Progenitor cell of endocrine pancreas (in vitro differentiated cells): Measurements from ENCODE around the gene ANO8. TPM values are rescaled to one million over a fixed set of nuclear protein-coding genes. Genes with fewer than 3 reads are reported as not detected.
A peak's percentile ranks its signal among the peaks of the same experiment; 100 is the strongest.

Experiments
- DNase-seq: peaks from one replicate; pipeline ENCODE4 v3.0.0; 2021; ENCODE audit warnings: low spot score; ENCODE audit not compliant: unreplicated experiment
- H3K27ac Mint-ChIP-seq: 2 replicates; pipeline ENCODE4 v1.8.0; 2021; ENCODE audit warnings: mild to moderate bottlenecking, moderate library complexity, mixed read lengths
- H3K27me3 Mint-ChIP-seq: 2 replicates; pipeline ENCODE4 v1.8.0; 2021; ENCODE audit warnings: mixed read lengths
- H3K36me3 Mint-ChIP-seq: 2 replicates; pipeline ENCODE4 v1.8.0; 2022; ENCODE audit warnings: mixed read lengths; ENCODE audit not compliant: insufficient read depth
- H3K4me1 Mint-ChIP-seq: 2 replicates; pipeline ENCODE4 v1.8.0; 2021; ENCODE audit warnings: low read depth, mixed read lengths
- H3K4me3 Mint-ChIP-seq: 2 replicates; pipeline ENCODE4 v1.8.0; 2021; ENCODE audit warnings: low read depth, mild to moderate bottlenecking, moderate library complexity, mixed read lengths
- H3K9me3 Mint-ChIP-seq: 2 replicates; pipeline ENCODE4 v1.8.0; 2021; ENCODE audit warnings: low read depth, mixed read lengths
- CTCF ChIP-seq: fragments of 200-600 bp; sonication (generic); IDR thresholded peaks from one replicate; pipeline ENCODE4 v1.5.0; 2021; ENCODE audit warnings: antibody characterized with exemption, mild to moderate bottlenecking; ENCODE audit not compliant: unreplicated experiment
- total RNA-seq: library from RNA; stranded (reverse); gene quantifications from 2 replicates; pipeline ENCODE4 v1.2.1, GENCODE V29; 2021

The ANO8 gene
- total RNA-seq, 1 donor from 2014 or later = 45.2 TPM

GRCh38 chr19:17305517-17306284 lies 29.0 kb downstream of the ANO8 start, which contains the start of gene MRPL34:
TSS of gene MRPL34 (plus strand) at chr19:17305872. CDS start at chr19:17305893, 21 bp downstream.
- TF ChIP-seq CTCF = peak; percentile 77
- H3K4me3 Mint-ChIP-seq = peak within 1 kb of the TSS; percentile 88

GRCh38 chr19:17305216-17305516 lies 29.5 kb downstream of the ANO8 start:
- no peaks in the 10 kb centered on the region for H3K36me3 Mint-ChIP-seq
- H3K4me3 Mint-ChIP-seq = peak overlapping the region; percentile 88
- no peak for TF ChIP-seq CTCF
- no peak for DNase-seq
- peak overlapping the region; percentile 91 for H3K27ac Mint-ChIP-seq
- H3K4me1 Mint-ChIP-seq = peaks cover 22% of the 10 kb centered on the region
- H3K9me3 Mint-ChIP-seq = no peaks in the 10 kb centered on the region
- no peaks in the 10 kb centered on the region for H3K27me3 Mint-ChIP-seq

More at GRCh38 chr19:17305517-17306284, 29.0 kb downstream of the ANO8 start, which contains the start of gene MRPL34:
- no peaks in the 10 kb centered on the region for H3K36me3 Mint-ChIP-seq
- peak; percentile 96 for DNase-seq
- H3K27me3 Mint-ChIP-seq = no peaks in the 10 kb centered on the region
- no peaks in the 10 kb centered on the region for H3K9me3 Mint-ChIP-seq
- H3K4me1 Mint-ChIP-seq = peaks cover 25% of the 10 kb centered on the region
- H3K27ac Mint-ChIP-seq = peak within 1 kb of the TSS; percentile 91

- H3K4me3 Mint-ChIP-seq = peak overlapping the region; percentile 11
- peaks cover 20% of the 10 kb centered on the region for H3K4me1 Mint-ChIP-seq
- no peak for TF ChIP-seq CTCF
- H3K27ac Mint-ChIP-seq = peak overlapping the region; percentile 91
- no peaks in the 10 kb centered on the region for H3K27me3 Mint-ChIP-seq
- no peak for DNase-seq
- H3K36me3 Mint-ChIP-seq = no peaks in the 10 kb centered on the region
- no peaks in the 10 kb centered on the region for H3K9me3 Mint-ChIP-seq
Observed at GRCh38 chr19:17304386-17305215, 30.1 kb downstream of the ANO8 start.

GRCh38 chr19:17303940-17304267 lies 30.8 kb downstream of the ANO8 start:
- H3K27me3 Mint-ChIP-seq = no peaks in the 10 kb centered on the region
- TF ChIP-seq CTCF = no peak
- no peak for DNase-seq
- H3K4me1 Mint-ChIP-seq = peaks cover 15% of the 10 kb centered on the region
- no peaks in the 10 kb centered on the region for H3K9me3 Mint-ChIP-seq
- H3K4me3 Mint-ChIP-seq = peak overlapping the region; percentile 69
- H3K27ac Mint-ChIP-seq = no peak overlapping the region
- H3K36me3 Mint-ChIP-seq = peaks cover under 1% of the 10 kb centered on the region

- Mint-ChIP-seq H3K27me3 (no peaks in the 10 kb centered on the region), H3K27ac (no peak within 1 kb of the TSS), H3K36me3 (peaks cover 4% of the 10 kb centered on the region), H3K4me1 (peaks cover 15% of the 10 kb centered on the region), H3K9me3 (no peaks in the 10 kb centered on the region), H3K4me3 (peak within 1 kb of the TSS; percentile 69)
- peak; percentile 96 for DNase-seq
- peak; percentile 74 for TF ChIP-seq CTCF
Observed at GRCh38 chr19:17303167-17303939, 31.3 kb downstream of the ANO8 start, which contains the start of gene ABHD8. TSS of gene ABHD8 (minus strand) at chr19:17303425. CDS start at chr19:17301616, 1,809 bp downstream.
